ENCODE results near the gene MIA2. TPM values are rescaled to one million over a fixed set of nuclear protein-coding genes. Genes with fewer than 3 reads are reported as not detected.

MIA2 gene
- total RNA-seq, 1 experiment from 2014 or later = 15.0 TPM

DNA sequence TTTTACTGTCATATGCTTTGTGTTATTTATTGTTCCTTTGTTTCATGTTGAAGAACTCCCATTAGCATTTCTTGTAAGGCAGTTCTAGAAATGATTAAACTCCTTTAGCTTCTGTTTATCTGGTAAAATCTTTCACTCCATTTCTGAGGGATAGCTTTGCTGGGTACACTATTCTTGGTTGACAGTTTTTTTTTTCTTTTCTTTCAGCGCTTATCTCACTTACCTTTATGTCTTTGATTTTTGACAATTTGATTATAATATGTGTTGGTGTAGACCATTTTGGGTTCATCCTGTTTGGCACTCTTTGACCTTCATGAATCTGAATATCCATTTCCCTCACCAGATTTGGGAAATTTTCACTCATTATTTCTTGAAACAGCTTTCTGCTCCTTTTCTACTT, 182.4 kb downstream of the MIA2 start:
- no peaks in the 10 kb centered on the region for H3K4me1 ChIP-seq (ENCODE audit: insufficient read depth, low read length)
- no peak overlapping the region for H3K56ac ChIP-seq (ENCODE audit: insufficient read length, low read depth, low read length)
- no peak overlapping the region for H4K5ac ChIP-seq (ENCODE audit: insufficient read length, low read depth, low read length)
- no peak overlapping the region for H2BK15ac ChIP-seq (ENCODE audit: low read depth, low read length)
- H2AFZ ChIP-seq (ENCODE audit: low read length) = no peak overlapping the region
- no peak overlapping the region for H2BK120ac ChIP-seq (ENCODE audit: low read depth, low read length, poor library complexity, severe bottlenecking)
- TF ChIP-seq CTCF (conservative IDR thresholded peaks at IDR 0.05) = no peak
- no peak overlapping the region for H3K4ac ChIP-seq (ENCODE audit: low read depth, low read length)
- H2AK5ac ChIP-seq (ENCODE audit: insufficient read length, low read length) = no peak overlapping the region
- no peaks in the 10 kb centered on the region for H3K9me3 ChIP-seq (ENCODE audit: control insufficient read depth, low read depth, low read length)
- WGBS (ENCODE audit: extremely low coverage, insufficient read length, low lambda C conversion rate) = no CpG with 5 or more reads among the region's 1 CpG
- Mint-ChIP-seq H3K4me3 (no peak overlapping the region), H3K4me1 (peaks cover 0 to 2% of the 10 kb centered on the region in 2 experiments; a peak in 1 of 4 replicates), H3K36me3 (ENCODE audit: insufficient read depth in 1 of 3, low read depth in 3 of 3) (peaks cover 14 to 36% (median 23%) of the 10 kb centered on the region in 3 experiments), H3K27me3 (ENCODE audit: low read depth) (no peaks in the 10 kb centered on the region), H3K27ac (no peak overlapping the region), H3K9me3 (peaks cover 33 to 36% of the 10 kb centered on the region in 2 experiments)
- no peak overlapping the region for H2BK12ac ChIP-seq (ENCODE audit: insufficient read length, low read depth, low read length)
- no peak overlapping the region for H3K18ac ChIP-seq (ENCODE audit: insufficient read length, low read depth, low read length)
- H2BK20ac ChIP-seq (ENCODE audit: low read depth, low read length, poor library complexity, severe bottlenecking) = no peak overlapping the region
- H3K79me1 ChIP-seq (ENCODE audit: insufficient read depth, low read depth, low read length, poor library complexity, severe bottlenecking) = no peaks in the 10 kb centered on the region
- H2BK5ac ChIP-seq (ENCODE audit: insufficient read length, low read length) = no peak overlapping the region
- H3K23ac ChIP-seq (ENCODE audit: insufficient read length, low read depth, low read length) = no peak overlapping the region
- H3K23me2 ChIP-seq (ENCODE audit: insufficient read length, low read depth, low read length, poor library complexity, severe bottlenecking) = no peaks in the 10 kb centered on the region
- H3T11ph ChIP-seq (ENCODE audit: low read length) = no peak overlapping the region
- no peak overlapping the region for H3K4me2 ChIP-seq (ENCODE audit: insufficient read depth, insufficient read length, low read length)
- no peak overlapping the region for H3K9ac ChIP-seq (ENCODE audit: extremely low read depth, insufficient read length, low read length)
- H3K27ac ChIP-seq (ENCODE audit: insufficient read length, low read depth, low read length) = no peak overlapping the region
- H4K91ac ChIP-seq (ENCODE audit: insufficient read length, low read depth, low read length) = no peak overlapping the region
- no peaks in the 10 kb centered on the region for H3K79me2 ChIP-seq (ENCODE audit: insufficient read depth, low read length)
- H4K8ac ChIP-seq (replicated peaks; ENCODE audit: insufficient read length, low read depth, low read length) = no peak overlapping the region
- H4K20me1 ChIP-seq (ENCODE audit: control insufficient read depth, insufficient read depth, insufficient read length) = no peaks in the 10 kb centered on the region
- H3K14ac ChIP-seq (ENCODE audit: insufficient read depth, low read length) = no peak overlapping the region
- no peak for DNase-seq
- H3K27me3 ChIP-seq (ENCODE audit: insufficient read depth, low read length) = no peaks in the 10 kb centered on the region
